GM18907 (cell line): ENCODE results near the gene DLX5.

Experiments
- ATAC-seq: cut with Tn5 transposase; IDR thresholded peaks from one replicate; pipeline ENCODE4 v1.9.1; 2021; ENCODE audit warnings: mild to moderate bottlenecking, moderate library complexity; ENCODE audit not compliant: unreplicated experiment

DLX5 gene

DNA sequence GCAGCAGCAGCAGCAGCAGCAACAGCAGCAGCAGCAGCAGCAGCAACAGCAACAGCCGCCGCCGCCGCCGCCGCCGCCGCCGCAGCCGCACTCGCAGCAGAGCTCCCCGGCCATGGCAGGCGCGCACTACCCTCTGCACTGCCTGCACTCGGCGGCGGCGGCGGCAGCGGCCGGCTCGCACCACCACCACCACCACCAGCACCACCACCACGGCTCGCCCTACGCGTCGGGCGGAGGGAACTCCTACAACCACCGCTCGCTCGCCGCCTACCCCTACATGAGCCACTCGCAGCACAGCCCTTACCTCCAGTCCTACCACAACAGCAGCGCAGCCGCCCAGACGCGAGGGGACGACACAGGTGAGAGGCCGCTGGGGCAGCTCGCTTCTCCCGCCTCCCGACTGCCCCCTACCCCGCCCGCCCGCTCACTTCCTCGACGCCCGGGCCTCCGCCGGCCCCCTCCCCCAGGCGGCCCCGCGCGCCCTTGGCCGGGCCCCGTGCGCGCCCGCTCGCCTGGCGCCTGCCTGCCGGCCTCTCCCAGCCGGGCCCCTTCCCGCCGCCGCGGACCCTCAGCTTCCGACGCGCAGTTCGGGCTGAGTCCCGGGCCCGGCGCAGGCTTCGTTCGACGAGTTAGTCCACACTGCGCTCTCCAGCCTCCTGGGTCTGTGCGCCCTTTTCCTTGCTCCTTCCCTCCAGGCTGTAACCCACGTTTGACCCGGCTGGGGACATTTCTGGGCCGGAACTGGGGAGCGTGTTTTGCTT, 18.4 kb downstream of the DLX5 start:
- peak; percentile 70 for ATAC-seq

DNA sequence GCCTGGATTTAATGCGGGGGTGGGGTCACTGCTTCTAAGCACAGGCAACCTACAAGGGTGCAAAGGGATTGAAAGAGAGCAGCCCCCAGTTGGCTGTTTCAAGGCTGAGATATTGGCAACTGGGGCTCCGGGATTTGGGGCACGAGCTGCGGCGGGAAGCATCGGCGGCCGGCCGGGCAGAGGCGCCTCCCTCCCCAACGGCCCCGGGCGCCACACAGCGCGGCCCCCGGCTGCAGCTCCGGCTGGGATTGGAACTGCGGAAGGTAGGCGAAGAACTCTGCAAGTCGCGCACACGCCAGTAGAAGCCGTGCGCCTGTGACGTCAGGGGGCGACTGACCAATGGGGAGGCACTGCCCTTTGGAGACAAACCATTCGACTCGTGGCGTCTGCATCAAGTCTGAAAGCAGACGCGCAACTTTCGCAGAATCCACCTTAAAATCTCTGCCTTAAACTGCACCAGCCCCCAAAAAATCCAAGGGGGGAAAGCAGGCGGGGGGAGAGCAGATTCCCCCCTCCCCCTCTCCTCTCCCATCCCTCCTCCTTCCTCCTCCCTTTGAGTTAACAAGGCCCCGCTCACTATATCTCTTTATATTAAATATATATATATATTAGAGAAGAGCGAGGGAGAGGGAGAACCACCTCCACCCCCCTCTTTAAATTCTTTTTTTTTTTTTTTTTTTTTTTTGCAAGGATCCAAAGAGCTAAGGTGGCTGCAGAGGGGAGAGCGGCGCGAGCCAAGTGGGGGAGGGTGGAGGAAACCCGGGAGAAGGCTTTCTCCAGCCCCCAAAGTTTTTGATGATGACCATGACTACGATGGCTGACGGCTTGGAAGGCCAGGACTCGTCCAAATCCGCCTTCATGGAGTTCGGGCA, 19.2 kb downstream of the DLX5 start, which contains the start of gene DLX6:
Gene DLX6, plus strand, starts transcription at position 371 of the 872 bp plus-strand sequence. Its CDS starts 425 bp downstream, at position 796.
- ATAC-seq: no peak

DNA sequence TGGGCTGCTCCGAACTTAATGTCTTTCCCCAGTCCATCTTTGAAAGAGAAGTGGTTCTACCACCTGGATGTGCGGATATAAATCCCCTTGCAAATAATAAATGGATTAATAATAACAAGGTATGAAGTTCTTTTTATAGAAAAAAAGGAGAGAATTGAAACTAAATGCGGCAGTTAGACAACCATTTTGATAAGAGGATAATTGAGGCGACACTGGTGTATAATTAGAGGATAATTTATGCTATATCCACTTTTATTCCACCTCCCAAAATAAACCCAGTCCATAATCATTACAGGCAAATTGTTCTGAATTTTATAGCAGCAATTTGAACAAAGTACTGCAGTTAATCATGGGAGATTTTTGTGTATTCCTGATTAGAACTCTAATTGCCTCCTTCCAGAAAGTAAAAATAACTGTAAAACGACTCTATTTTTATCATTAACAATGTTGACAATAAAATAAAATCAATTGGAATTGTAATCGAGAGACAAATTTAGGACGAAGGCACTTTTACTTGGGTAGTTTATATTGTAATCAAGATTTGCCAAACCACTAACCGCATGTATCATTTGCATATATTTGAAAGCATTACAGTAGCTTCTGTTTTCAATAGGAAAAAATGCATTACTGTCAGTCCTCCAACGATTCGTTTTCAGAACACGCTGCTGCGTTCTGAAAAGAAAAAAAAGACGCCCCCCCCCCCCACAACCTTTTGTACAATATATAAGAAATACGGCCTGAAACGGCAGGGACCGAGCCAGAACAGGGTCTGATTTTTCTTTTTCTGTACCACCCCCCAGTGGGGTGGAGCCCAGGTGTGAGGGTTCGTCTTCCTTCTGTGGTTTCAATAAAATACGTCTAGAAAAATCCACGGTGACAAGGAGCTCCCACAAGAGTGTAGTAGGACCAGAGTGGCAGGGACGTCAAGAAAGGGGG, 20.1 kb downstream of the DLX5 start:
- ATAC-seq: no peak

DNA sequence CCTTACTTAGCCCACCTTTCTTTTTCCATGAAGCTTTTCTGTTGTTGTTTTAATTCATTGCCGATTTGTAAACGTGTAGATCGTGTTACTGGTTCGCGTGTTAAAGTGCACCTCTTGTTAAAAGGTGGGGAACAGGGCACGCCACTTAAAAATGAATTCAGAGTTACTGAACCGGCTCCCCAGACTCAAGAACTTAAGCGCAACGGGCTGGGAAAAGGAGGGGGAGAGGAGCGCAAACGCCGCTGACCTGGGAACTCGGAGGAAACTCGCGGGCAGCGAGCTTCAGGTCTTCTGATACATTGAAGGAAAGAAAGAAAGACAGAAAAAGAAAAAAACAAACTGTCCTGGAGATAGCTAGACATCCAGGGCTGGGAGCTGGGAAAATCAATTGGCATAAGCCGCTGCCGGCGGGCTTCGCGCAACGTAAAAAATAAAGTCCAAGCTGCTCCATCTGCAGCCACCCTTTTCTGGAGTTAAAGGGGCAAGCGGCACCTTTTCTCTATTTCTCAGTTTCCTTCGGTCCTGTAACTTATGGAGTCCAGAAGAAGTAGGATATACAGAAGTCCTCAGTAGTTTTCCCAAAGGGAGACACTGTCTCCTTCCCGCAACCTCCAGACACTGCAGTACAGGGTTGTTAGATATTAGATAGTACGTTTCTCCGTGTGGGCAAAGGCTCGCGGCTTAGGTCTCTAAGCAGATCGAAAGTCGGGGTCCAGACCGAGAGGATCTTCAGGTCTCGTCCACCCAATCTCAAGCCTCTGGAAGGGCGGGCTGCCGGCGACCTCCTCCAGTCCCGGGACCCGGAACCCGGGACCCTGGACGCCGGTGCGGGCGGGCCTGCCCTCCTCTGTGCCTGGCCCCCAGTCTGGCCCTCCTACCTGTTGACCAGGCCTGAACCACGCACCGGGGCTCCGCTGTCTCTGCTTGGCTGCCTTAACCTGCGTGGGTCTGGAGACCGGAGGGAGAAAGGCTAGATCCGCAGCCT, 21.1 kb downstream of the DLX5 start:
- no peak for ATAC-seq

DNA sequence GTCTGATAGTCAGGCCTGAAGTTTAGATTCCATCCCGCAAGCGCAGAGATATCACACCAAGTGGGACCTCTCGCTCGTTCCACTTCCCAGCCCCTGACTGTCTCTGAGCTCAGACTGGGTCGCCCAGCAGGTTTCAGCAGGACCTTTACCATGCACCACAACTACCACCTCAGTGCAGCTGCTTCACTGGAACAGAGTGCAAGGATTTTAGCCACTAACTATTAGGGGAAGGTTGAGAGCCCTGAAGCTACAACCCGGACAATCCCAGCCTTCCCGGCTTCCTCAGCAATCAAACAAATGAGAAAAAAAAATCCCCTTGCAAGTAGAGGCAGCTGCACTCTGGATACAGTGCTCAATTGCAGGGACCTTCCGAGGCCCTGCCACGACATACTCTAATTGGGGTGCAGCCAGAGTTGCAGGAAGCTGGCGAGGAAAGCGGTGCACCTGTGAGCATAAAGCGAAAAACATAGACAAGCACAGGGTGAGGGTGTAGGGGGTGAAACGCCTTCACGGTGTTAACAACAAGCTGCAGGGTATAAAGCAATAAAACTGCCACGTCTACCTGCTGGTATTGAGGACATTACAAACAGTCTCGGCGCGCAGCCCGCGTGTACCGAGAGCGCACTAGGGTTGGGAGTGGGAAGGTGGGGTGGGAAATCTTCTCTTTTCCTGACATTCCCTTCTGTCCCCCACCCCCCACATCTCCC, 21.9 kb downstream of the DLX5 start:
- ATAC-seq: no peak

DNA sequence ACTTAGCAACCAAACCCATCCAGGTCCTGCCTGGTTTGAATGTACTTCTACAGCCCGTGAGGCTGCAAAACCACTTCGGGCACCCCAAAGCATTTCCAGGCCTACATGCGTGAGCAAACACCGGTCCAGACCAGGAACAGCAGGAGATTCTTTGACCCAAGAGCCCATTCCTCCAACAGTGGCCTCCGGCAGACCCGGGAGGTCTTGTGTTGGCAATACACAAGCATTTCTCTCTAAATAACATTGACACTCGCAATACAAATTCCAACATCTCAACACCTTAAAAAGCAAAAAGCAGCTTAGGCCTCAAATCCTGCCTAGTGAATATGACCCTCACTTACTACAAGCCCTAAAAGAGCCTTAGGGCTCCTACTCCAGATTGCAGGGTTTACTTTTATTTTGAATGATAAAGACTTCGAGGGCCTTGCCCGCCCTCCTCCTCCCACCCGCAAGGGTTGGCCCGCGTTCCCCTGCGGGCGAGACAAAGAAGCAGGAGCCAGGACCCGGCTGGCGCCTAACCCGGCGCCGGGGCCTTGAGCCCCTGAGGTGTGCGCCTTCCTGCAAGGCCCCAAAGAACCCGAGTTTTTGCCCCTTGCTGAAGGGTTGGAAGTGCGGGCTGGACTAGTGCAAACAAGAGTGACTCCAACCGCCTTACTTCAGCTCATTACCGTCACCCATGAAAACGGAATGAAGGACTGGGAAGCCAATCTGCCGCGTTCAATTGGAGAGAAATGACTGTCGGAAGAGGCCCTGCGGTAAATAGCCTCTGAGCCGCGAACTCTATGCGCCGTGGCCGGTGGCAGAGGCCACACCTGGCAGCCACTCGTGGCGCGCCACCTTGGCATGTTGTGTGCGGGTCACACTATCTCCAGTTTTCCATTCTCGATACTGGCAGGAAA, 22.7 kb downstream of the DLX5 start:
- no peak for ATAC-seq

DNA sequence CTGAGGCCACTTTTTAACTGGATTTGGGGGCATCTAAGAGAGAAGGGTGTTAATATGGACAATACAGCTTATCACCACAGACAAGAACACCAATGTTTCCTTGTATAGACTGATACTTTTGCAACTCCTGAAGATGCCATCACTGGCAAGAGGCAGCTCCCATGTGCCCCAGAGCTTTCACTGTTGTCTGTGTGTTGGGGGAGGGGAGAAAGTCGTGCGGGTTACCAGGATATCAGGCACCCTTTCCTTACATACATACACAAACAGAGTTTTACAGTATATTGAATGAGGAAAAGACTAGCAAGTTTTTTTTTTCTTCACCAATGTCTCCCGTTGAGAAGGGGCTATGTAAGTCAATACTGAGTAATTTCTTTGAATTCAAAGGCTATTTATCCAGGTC, 23.4 kb downstream of the DLX5 start:
- no peak for ATAC-seq

DNA sequence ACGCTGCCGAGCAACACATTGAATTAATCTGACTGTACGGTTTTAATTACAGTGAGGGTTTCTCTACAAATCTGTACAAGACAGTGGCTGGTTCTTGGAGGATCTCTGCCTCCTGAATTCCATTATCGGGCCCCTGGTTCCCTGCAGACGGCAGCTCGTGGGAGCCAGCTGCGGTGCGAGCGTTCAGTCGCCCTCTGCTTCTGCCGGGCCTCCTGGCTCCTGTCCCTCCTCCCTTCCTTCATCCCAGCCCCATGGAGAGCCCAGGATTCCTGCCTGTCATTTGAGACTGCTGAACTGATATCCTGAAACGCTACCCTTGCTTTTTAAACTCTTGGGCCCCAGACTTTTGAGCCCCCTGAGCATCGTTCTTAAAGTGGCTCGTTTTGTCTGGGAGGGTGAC, 25.9 kb downstream of the DLX5 start:
- ATAC-seq: no peak

DNA sequence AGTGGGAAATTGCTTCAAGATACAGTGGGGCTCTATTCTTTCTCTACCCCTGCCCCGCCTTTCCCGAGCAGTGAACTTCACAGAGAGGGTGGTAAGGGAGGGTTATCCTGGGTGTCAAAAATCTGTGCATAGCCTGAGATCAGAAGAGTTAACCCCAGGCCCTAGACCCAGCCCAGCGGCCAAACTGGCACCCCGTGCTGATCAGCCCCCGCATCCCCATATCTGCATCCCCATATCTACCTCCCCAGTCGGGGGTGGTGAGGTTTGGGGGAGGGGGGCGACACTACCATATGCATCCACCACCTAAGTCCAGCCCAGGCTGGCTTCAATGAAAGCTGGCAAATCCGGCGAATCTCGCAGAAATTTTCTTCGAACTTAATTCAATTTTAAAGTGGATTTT, 26.3 kb downstream of the DLX5 start:
- no peak for ATAC-seq

DNA sequence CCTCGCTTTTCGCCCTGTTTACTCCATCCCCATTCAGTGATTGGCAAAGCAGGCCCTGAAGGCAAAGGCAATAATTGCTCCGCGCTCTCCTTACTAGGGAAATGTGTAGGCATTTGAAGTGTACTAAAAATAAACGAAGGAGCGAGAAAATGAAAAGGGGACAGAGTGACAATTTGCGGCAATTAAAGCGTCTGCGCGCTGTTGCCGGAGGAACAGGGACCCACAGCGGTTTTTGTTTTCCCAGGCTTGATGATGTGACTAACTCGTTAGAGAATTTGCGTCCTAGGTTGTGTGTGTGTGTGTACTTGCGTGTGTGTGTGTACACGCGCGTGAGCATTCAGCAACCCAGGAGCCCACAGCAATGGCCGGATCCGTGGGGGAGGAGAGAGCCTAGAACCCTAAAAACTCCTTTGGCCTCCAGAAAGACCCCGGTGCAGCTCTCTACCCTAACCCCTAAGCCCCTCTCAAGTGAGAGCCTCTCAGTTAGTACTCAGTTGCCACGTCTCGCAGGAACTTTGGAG, 27.1 kb downstream of the DLX5 start:
- no peak for ATAC-seq

DNA sequence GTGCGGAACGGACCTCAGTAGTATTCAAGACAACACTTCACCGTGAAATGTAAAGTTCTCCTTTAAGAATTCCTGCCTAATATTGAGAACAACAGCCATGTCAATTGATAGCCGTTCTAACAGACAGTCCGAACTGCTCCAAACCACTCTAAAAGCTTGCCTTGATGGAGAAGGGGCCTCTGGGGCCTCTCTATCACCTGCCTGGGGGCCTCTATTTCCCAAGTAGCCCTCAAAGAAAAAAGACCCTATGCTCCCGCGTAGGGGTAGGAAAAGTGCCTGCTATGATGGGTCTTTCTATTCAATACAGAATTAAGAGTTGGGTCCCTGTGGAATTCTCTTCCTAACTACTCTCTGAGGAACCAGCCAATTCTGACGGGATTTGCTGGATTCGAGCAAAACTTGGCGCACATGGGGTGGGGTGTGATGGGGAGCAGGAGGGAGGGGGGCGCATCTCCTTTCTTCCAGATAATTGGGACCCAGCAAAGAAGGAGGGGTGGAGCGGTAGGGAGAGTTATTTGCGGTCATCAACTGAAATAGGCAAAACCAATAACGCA, 27.6 kb downstream of the DLX5 start:
- no peak for ATAC-seq

DNA sequence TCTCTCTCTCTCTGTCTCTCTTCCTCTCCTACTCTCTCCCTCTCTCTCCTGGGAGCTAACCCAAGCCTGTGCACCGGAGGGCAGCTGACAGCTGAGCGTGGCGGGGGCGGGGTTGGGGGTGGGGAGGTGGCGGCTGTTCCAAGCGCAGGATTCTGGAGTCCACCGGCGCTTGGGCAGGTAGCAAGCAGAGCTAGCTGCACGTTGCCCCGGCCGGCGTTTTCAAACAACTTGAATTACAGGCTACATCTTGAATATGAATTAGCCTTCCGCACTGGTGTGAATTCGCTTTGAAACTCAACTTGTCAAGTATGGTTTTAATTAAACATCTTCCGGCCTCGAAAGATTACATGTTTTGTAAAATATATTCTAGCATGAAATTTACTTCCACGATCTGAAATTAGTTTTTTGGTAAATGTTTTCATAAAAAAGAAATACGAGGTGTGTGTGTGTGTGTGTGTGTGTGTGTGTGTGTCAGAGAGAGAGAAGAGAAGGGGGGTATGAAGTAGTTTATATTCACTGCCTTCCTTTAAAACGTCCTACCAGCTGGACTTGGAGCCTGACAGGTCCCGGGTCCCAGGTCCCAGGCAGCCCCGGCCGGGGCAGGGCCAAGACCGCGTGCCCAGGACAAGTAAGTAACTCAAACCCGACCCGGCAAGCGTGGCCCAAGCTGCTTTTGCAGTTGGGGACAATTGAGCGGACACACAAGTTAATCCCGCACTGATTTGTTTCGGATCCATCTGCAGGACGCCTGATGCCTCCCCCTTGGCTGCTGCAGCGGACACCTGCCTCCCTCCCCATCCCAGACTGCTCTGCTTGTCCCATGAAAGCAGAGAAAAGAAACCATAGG, 28.3 kb downstream of the DLX5 start:
- ATAC-seq: no peak

DNA sequence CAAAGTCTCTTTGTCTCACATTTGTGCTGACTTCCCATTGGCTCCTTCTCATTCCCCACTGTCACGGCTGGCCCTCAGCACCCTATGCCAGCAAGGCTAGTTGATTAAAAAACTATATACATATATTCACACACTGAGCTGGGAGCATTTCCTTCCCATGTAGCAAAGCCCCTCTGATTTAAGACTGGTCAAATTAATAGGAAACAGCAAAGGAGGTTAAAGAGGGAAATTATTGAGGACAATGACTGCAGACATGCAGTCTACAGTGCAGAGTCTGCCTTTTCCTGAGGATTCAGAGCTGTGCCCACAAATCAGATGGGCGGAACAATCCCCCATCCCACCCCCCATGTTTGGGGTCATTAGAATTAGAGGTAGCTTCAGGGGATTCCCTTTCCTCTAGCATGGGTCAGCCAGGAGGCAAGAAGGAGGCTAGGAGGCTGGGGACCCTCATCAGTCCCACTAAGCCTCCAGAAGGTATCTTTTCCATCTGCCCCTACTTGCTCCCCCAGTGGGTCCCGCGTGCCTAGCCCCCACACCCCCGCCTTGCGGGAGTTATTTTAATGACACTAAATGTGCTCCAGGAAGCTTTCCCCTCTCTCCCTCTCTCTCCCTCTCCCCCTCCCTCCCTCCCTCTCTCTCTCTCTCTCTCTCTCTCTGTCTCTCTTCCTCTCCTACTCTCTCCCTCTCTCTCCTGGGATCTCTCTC, 29.1 kb downstream of the DLX5 start:
- no peak for ATAC-seq

DNA sequence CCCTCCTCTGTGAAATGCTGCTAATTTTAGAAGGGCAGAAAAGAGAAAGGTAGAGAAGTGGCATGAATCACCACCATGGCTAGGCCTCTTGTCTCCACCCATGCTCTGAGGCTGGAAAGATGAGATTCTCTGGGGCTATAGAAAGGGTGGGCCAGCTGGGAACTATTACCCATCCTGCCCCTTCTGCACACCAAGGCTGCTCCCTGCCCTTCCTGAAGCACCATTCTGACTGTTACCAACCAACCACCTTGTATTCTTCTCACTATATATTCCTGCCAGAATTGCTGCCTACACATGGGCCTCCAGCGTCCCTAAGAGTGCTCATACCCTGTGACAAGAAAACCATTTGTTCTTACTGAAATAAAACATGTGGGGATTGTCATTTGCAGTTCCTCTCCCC, 30.7 kb downstream of the DLX5 start:
- ATAC-seq: no peak

DNA sequence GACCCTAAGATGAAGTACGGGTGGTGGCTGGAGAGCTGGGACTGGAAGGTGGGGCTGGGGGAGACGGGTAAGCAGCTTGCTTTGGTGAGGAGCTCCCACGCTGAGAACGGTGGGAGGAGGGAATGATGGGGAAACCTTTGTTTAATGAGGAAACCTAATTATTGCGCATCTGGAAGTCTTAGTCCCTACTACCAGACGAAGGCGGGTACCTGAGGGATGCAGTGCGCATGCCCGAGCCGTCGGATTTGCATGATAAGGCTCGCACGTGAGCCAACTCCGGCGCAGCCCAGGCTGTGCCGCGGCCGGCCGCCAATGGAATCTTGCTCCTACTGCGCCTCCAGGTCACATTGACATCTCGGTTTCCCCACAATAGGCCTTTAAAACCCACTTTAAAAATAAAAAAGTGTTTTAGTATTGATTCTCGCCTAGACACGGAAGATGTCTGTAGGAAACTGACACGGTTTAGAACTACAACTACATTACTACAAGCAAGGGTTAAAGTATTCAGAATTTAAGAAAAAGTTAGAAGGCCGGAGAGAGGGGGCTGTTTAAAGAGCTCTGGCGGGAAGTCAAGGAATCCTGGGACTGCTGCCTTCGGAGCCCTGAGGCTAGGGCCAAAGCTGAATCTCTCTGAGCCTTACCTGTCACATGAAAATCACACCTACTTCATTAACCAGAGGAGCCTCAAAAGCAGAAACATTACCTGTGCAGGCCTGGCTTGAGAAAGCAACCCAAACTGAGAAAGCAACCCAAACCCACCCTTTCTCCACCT, 31.4 kb downstream of the DLX5 start:
- ATAC-seq: no peak
